ENCODE measurements around the gene EYA2.

The EYA2 gene

DNA sequence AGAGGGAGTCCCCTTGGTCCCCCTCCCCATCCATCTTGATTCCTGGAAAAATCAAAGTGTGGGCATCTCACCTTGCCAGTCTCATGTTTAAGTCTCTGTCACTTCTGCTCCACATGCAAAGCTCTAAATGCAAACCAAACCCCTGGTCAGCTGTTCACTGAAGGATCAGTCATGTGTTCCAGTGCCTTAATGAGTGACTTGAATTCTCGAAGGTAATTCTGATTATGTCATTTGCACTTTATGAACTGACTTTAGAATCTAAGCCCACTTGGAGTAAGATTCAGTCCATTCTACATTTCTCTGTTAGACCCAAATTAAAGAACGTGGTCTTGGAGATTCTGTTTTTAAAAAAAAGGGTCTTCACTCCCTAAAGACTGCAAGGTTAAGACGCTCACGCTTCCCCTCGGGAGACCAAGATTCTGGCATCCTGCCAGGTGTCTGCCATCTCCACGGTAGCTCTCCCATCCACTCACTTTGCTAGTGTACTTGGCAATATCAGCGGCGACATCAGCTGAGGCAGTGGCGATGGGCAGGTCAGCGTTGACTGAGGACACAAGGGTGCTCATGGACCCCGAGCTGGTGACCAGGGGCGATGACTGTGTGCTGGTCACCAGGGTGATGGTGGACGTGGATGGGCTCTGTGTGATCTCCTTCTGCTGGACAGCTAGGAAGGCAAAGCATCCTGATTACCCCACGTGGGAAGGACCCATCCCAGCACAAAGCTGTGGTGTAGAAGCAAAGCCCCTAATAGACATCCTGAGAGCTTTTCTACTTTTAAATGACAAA, 341.4 kb downstream of the EYA2 start:
- TF ChIP-seq, protein P1, sequence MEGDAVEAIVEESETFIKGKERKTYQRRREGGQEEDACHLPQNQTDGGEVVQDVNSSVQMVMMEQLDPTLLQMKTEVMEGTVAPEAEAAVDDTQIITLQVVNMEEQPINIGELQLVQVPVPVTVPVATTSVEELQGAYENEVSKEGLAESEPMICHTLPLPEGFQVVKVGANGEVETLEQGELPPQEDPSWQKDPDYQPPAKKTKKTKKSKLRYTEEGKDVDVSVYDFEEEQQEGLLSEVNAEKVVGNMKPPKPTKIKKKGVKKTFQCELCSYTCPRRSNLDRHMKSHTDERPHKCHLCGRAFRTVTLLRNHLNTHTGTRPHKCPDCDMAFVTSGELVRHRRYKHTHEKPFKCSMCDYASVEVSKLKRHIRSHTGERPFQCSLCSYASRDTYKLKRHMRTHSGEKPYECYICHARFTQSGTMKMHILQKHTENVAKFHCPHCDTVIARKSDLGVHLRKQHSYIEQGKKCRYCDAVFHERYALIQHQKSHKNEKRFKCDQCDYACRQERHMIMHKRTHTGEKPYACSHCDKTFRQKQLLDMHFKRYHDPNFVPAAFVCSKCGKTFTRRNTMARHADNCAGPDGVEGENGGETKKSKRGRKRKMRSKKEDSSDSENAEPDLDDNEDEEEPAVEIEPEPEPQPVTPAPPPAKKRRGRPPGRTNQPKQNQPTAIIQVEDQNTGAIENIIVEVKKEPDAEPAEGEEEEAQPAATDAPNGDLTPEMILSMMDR (IDR thresholded peaks at IDR 0.05; ENCODE audit: low read depth, low read length), result no peak
- DNase-seq (ENCODE audit: extremely low read depth, low read depth), result no peak

GRCh38 chr20:47236639-47236900, 341.9 kb downstream of the EYA2 start:
- TF ChIP-seq, protein P1 (IDR thresholded peaks at IDR 0.05; ENCODE audit: low read depth, low read length), result no peak
- no peak for DNase-seq (ENCODE audit: extremely low read depth, low read depth)

GRCh38 chr20:47237715-47238114, 343.1 kb downstream of the EYA2 start:
- DNase-seq (ENCODE audit: extremely low read depth, low read depth), result no peak
- TF ChIP-seq, protein P1 (IDR thresholded peaks at IDR 0.05; ENCODE audit: low read depth, low read length), result no peak

All from AG09319 (cell line).